ENCODE results near the gene FOXQ1.
"Not testable (repeated sequence)": the region's sequence is repeated elsewhere in the genome, so short reads cannot be mapped to it uniquely, and the experiment has no call there.

Gene FOXQ1

DNA sequence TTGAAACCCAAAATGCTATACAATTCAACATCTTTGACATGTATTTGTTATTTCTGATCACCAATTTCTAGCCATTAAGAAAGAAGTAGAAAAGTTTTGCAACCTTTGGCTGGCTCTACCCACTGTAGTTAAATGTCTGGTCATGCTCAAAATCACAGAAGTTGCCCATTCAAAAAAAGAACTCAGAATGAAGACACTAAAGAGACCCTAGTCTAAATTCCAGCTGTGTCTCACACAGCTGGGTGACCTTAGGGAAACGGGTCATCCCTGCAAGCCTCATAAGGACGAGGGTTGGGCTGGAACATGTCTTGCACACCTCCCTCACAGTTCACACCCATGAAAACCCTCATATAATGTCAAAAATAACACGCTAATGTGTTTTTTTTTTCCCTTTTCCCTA lies 10.3 kb downstream of the FOXQ1 start:
- DNase-seq (ENCODE audit: low spot score): no peak

GRCh38 chr6:1322696-1323219 lies 10.9 kb downstream of the FOXQ1 start:
- DNase-seq (ENCODE audit: low spot score): no peak

DNA sequence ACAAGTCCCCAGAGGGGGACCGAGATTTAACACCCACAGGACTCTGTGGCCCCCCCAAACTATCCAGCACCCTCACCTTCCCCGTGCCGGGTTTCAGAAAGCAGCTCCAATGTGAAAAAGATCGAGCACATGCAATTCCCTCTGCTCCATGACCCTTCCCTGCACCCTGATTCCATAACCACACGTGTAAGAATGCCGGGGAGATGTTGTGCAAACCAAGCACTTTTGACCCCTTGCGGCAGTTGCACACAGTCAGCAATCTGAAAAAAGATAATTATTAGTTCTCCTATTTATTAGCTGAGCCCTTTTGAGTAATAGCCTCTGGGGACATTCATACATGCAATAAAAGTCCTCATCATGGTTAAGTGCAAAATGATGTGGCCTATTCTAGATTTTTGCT lies 13.0 kb downstream of the FOXQ1 start:
- no peak for DNase-seq (ENCODE audit: low spot score)

- no peak for DNase-seq (ENCODE audit: low spot score)
Observed at GRCh38 chr6:1325461-1326309, 13.8 kb downstream of the FOXQ1 start.

DNA sequence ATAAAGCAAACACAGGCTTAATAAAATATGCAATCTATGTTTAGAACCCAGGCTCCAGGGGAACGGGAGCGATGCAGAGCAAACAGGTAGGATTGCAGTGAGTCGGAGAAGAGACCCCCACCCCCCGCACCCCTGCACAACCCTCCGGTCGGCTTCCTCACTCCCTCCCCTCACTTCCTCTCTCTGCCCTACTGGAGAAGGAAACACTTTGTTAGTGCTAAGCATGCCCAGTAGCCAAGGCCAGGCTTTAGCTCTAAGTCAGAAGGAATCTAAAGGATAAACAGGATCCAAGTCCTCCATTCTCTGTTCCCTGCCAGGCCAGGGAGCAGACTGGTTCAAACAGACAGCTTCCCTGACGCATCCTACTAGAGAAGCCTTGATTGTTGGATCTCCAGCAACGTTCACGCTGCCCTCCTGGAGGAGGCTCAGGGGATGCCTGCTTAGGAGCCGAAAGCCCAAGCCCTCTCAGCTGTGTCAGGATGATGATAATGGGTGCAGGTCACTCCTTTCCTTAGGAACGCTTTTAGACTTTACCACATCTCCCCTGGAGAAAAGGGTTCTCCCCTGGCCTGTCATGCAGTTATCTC lies 14.7 kb downstream of the FOXQ1 start:
- no peak for DNase-seq (ENCODE audit: low spot score)

- DNase-seq (ENCODE audit: low spot score): no peak
Observed at GRCh38 chr6:1327630-1328029, 15.7 kb downstream of the FOXQ1 start.

GRCh38 chr6:1328129-1328800 lies 16.4 kb downstream of the FOXQ1 start:
- DNase-seq (ENCODE audit: low spot score): no peak

GRCh38 chr6:1329708-1330107 lies 17.8 kb downstream of the FOXQ1 start:
- no peak for DNase-seq (ENCODE audit: low spot score)

DNA sequence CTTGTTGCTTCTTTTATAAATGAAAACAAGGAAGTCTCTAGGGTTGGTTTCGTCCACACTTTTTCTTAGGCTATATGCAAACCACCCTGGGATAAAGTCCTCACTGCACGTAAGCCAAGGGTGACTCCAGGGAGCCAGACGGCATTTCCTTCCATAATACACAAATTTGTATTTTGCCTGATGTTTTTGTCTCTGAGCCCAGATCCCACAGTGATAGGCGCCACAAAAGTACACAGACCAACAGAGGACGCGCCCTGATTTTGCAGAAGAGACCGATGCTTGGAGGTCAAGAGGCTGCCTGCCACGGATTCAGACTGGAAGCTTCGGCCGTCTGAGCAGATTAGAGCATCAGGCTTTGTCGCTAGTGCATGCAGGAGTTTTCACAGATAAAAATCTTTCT lies 22.8 kb downstream of the FOXQ1 start:
- no peak for DNase-seq (ENCODE audit: low spot score)

DNA sequence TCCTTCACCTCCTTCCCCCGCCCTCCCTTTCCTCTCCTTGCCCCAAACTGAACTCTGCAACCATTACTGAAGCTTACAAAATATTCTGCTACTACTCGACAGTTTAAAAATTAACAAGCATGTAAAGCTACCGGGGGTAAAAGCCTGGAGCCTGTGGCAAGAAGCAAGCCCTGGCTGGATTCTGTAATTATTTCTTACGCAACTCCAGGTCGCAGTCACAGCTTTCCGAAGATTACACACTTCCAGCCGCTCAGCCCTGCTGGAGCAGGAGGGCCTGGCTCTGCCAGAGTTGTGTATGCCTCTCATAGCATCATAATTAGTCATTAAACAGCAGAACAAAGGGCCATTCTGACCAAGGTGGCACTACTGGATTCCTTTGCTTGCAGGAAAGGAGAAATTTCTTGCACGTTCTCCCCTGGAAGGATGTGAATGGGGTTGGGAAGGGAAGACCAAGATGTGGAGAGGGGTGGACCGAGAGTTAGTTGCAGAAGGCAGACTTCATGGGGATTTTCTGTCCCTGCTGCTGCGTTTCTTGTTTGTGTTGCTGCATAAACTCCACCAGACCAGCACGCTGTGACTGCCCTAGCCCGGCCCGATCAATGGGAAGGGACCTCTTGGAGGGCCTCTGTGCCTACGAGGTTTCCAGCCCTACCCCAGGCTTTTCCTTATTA lies 23.6 kb downstream of the FOXQ1 start:
- no peak for DNase-seq (ENCODE audit: low spot score)

- no peak for DNase-seq (ENCODE audit: low spot score)
Observed at GRCh38 chr6:1336246-1336843, 24.4 kb downstream of the FOXQ1 start.

DNA sequence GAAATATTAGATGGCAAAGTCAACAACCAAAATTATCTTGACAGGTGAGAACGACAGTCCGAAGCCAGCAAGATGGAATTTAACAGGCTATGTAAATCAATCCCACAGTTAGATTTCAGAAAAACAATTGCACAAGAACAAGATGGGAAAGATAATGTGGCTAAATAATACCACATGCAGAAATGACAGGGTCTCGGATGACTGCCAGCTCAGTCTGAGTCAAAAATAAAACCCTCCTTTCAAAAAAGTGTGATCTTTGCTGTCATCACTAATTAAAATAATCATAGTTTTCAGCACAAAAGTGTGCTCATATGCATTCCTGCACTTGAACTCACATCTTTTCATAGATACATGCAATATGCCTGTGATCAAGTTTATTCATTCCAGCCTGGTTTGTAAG lies 25.9 kb downstream of the FOXQ1 start:
- no peak for DNase-seq (ENCODE audit: low spot score)

DNA sequence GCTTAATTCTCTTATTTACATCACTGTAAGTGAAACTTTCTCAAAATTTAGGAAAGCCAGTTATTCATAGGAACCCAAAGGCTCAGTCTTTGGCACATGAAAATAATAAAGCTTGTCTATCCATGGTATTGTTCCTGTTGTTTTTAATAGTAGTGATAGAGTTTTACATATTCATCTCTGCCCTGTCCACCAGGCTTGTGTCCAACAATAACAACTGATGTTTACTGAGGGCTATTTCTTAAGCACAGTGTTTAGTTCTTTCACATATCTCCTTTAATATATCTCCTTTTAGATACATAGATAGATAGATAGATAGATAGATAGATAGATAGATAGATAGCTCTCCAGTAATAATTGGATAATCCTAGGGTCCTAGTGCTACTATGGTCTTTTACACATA lies 34.2 kb downstream of the FOXQ1 start:
- DNase-seq (ENCODE audit: low spot score): no peak

GRCh38 chr6:1346558-1347091 lies 34.7 kb downstream of the FOXQ1 start:
- no peak for DNase-seq (ENCODE audit: low spot score)

DNA sequence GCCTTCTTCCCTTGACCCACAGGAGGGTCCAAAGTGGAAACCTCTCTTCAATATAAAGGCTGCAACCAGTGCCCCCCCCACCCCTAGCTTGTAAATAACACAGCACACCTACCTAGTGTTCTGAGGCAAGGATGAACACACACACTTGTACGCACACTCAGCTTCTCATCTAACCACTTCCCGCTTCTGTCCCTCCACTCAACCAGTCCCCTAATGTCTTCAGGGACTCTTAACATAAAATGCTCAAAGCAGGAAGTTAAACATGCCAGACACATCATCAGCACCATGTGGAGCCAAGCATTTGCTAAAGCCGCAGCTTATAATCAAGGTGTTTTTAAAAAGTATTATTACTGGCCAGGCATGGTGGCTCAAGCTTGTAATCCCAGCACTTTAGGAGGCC lies 35.3 kb downstream of the FOXQ1 start:
- no peak for DNase-seq (ENCODE audit: low spot score)

DNA sequence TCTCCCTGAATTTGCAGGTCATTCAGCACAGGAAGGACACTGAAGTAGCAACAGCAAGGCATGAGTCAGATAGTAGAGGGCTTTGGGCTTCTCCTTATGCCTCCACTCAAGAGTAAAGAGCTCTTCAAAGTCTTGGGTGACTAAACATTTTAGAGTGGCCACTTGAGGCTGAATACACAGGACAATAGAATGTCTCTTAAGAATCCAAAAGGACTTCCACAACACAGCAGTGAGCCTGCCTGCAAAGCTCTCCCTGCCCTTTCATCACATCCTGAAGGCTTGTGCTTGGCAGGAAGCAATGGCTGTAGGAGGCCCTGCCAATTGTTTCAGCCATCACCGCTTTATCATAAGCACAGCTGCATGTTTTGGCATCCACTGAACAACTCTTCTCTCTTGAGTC lies 36.8 kb downstream of the FOXQ1 start:
- DNase-seq (ENCODE audit: low spot score): no peak

- no peak for DNase-seq (ENCODE audit: low spot score)
Observed at GRCh38 chr6:1349655-1350054, 37.8 kb downstream of the FOXQ1 start.

DNA sequence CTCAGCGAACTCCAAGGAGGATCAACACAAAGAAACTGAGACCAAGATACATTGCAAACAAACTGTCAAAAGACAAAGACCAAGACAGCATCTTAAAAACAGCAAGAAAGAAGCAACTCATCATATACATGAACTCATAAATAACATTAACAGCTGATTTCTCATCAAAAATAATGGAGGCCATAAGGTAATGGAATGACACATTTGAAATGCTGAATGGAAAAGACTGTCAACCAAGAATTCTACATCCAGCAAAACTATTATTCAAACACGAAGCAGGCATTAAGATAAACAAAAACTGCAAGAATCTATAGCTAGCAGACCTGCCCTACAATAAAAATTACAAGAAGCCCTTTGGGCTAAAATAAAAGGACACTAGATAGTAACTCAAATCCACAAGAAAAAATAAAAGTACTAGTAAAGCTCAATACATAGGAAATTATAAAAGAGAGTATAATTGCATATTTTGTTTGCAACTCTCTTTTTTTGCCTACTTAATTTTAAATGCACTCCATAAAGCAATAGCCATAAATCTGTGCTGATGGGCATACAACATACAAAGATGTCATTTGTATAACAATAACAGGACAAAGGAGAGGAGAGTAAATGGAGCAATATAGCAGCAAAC lies 39.6 kb downstream of the FOXQ1 start:
- no peak for DNase-seq (ENCODE audit: low spot score)

DNA sequence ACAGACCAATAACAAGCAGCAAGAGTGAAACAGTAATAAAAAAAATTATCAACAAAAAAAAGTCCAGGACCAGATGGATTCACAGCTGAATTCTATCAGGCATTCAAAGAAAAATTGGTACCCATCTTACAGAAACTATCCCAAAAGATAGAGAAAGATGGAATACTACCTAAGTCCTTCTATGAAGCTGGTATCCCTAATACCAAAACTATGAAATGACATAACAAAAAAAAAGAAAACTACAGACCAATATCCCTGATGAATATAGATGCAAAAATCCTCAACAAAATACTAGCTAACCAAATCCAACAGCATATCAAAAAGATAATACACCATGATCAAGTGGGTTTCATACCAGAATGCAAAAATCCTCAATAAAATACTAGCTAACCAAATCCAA lies 43.2 kb downstream of the FOXQ1 start:
- DNase-seq (ENCODE audit: low spot score): not testable (repeated sequence)

DNA sequence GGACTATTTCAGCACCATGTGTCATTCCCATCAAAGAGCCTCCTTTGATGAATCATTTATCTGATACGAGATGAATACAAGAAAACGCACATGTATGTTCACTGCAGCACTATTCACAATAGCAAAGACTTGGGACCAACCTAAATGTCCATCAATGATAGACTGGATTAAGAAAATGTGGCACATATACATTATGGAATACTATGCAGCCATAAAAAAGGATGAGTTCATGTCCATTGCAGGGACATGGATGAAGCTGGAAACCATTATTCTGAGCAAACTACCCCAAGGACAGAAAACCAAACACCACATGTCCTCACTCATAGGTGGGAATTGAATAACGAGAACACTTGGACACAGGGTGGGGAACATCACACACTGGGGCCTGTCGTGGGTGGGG lies 49.8 kb downstream of the FOXQ1 start:
- not testable (repeated sequence) for DNase-seq (ENCODE audit: low spot score)

- DNase-seq (ENCODE audit: low spot score): no peak
Observed at GRCh38 chr6:1362643-1363042, 50.7 kb downstream of the FOXQ1 start.
